ENCODE results near the gene MAP4. TPM values are rescaled to one million over a fixed set of nuclear protein-coding genes. Genes with fewer than 3 reads are reported as not detected.

Gene MAP4
- total RNA-seq, 1 donor from 2014 or later: 142 TPM

DNA sequence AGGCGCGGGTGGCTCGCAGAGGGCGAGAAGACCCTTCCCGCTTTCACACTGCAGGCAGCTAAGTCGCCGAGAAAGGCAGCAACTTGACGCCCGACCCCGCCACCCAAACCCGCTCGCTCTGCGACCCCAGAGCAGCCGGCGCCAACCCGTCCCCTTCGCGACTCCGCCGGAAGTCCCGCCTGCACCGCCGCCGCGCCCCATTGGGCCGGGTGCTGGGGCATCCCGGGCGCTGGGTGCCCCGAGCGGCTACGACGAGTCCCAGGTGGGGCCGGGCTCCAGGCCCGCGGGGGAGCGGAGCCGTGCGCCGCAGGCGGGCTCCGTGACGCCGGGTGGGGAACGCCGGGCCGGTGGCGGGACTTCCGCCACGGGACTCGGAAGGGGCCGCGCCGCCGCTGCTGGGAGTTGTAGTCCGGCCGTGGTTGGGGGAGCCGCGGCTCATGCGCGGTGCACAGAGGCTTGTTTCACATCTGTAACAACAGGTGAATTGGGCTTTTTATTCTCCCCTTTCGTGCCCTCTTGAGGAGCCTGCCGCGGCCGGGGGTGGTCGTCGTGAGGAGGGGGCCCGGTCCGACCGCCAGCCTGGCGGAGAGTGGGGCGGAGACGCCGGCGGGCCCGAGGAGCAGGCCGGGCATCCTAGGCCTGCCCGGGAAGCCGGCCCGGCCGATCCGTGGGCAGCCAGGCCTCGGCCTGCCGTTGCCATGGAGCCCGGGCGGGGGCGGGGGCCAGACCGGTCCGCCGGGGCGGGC is 213.3 kb downstream of the MAP4 start, which contains the start of gene DHX30:
DHX30 (plus strand) TSS at position 405 of the 746 bp plus-strand sequence. CDS start 7,546 bp downstream, outside the sequence.
- peak within 1 kb of the TSS; percentile 85 to 90 for H3K4me3 ChIP-seq
- no peak for DNase-seq (ENCODE audit: extremely low spot score in 2 of 2)
- H3K36me3 ChIP-seq: peaks cover 0 to 16% of the 10 kb centered on the region in 2 donors
- H3K27ac ChIP-seq: peak within 1 kb of the TSS; percentile 91
- H3K4me1 ChIP-seq: peaks cover 13% of the 10 kb centered on the region
- H3K9me3 ChIP-seq: no peaks in the 10 kb centered on the region
- TF ChIP-seq POLR2AphosphoS5 (IDR thresholded peaks at IDR 0.05; ENCODE audit: insufficient read depth in 1 of 2, low read depth in 1 of 2): peak in 1 of 2 donors; percentile 58
- TF ChIP-seq POLR2A (IDR thresholded peaks at IDR 0.05): peak in 1 of 2 donors; percentile 65
- peak in 1 of 3 experiments; percentile 31 for TF ChIP-seq CTCF (IDR thresholded peaks at IDR 0.05)
- H3K27me3 ChIP-seq: no peaks in the 10 kb centered on the region
- intact Hi-C loops (cut with DNase I): no loop called here

MicroRNA genes within 50 kb of the gene (microRNA counts, 767-probe panel; counts per million panel counts)
- 238 to 1,257 counts per million in 2 donors for microRNA hsa-miR-1226-3p

Small RNAs within 50 kb of the gene (microRNA-seq; reads per million reads assigned to microRNA genes)
- gene MIR1226 (ENCODE audit: borderline number of aligned reads, borderline replicate concordance): 8.1 reads per million, percentile 18 among the genes with 10 or more reads in this experiment

Small RNAs within 50 kb of the gene (small RNA-seq; reads per million reads assigned to genes)
- gene AC124916.2 (not detected), gene MIR1226 (not detected), gene RF00019 (not detected), gene RF02271 (not detected)

Other genes with a start within 250 kb of the MAP4 start
- gene SMARCC1, start 234.5 kb downstream of the MAP4 start, total RNA-seq: 39.0 TPM
- 55.0 TPM for gene DHX30, start 213.3 kb downstream of the MAP4 start, total RNA-seq
- 8.8 TPM for gene CDC25A, start 172.0 kb upstream of the MAP4 start, total RNA-seq
- not detected for gene CAMP, start 207.1 kb upstream of the MAP4 start, total RNA-seq
- gene ZNF589, start 224.7 kb upstream of the MAP4 start, total RNA-seq: 12.3 TPM